ENCODE measurements around the gene RAB11FIP4.
"Not testable (repeated sequence)": the region's sequence is repeated elsewhere in the genome, so short reads cannot be mapped to it uniquely, and the experiment has no call there.

Gene RAB11FIP4, protein sequence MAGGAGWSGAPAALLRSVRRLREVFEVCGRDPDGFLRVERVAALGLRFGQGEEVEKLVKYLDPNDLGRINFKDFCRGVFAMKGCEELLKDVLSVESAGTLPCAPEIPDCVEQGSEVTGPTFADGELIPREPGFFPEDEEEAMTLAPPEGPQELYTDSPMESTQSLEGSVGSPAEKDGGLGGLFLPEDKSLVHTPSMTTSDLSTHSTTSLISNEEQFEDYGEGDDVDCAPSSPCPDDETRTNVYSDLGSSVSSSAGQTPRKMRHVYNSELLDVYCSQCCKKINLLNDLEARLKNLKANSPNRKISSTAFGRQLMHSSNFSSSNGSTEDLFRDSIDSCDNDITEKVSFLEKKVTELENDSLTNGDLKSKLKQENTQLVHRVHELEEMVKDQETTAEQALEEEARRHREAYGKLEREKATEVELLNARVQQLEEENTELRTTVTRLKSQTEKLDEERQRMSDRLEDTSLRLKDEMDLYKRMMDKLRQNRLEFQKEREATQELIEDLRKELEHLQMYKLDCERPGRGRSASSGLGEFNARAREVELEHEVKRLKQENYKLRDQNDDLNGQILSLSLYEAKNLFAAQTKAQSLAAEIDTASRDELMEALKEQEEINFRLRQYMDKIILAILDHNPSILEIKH

DNA sequence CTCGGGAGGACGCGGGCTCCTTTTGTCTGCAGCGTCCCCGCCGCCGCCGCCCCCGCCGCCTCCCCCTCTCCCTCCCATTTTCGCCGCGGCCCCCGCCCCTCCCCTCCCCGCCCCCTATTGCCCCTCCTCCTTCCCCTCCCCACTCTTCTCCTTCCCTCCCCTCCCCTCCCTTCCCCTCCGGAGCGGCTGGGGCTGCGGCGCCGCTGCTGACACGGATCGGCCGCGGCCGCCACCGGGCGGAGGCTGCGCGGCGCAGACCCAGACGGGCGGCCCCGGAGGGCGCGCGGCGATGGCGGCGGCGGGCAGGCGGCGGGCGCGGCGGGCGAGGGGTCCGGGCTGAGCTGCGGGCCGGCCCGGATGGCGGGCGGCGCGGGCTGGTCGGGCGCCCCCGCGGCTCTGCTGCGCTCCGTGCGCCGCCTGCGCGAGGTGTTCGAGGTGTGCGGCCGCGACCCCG is at the start of gene RAB11FIP4:
TSS of gene RAB11FIP4 (plus strand) at position 180 of the 454 bp plus-strand sequence. CDS start at position 358, 178 bp downstream.
- no peak for DNase-seq

DNA sequence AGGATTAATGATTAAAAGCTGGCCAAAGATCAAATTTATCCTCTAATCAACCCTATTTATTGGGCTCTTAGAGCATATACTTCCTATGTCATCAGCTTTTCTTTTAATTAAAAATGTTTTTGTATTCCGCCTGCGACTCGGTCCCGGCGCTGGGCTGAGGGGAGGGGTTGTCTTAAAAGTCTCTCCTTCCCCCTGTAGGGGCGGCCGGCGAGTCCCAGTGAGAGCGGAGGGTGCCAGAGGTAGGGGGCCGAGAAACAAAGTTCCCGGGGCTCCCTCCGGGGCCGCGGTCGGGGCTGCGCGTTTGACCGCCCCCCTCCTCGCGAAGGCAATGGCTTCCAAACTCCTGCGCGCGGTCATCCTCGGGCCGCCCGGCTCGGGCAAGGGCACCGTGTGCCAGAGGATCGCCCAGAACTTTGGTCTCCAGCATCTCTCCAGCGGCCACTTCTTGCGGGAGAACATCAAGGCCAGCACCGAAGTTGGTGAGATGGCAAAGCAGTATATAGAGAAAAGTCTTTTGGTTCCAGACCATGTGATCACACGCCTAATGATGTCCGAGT is 46.2 kb upstream of the RAB11FIP4 start:
- DNase-seq, result not testable (repeated sequence)

DNA sequence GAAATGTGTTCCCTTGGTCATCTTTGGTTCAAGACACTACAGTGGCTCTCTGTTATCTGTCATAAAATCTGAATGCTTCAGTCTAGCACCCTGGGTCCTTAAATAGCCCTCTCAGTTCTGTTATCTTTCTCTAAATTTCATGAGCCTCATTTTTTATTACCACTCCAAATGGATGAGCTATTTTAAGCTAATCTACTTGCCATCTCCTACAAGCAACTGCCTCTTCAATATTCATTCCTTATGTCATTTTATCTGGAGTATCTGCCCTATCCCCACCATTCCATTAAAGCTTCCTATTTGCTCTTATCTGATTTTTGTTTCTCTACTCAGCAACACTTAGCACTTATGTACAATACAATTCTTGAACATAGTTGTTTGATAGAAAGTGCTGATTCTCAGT is 42.0 kb upstream of the RAB11FIP4 start:
- DNase-seq, result no peak

DNA sequence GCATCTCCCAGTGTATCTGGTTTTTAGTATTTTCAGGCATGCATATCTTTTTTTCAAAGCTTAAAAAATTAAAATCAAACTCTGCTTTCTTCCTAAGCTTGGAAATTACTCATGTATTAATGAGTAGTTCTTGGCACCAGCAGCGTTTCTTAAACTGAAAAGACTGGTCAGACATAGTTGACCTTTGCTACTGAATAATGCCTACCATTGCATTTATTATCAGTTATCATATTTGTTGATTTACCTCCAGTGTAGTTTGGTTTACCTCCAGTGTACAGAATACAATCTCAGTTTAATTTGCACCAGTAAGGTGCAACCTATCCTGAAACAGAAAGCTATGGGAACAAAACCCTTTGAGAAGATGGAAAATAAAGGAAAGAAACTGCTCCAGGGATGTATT is 35.5 kb upstream of the RAB11FIP4 start:
- DNase-seq, result no peak

DNA sequence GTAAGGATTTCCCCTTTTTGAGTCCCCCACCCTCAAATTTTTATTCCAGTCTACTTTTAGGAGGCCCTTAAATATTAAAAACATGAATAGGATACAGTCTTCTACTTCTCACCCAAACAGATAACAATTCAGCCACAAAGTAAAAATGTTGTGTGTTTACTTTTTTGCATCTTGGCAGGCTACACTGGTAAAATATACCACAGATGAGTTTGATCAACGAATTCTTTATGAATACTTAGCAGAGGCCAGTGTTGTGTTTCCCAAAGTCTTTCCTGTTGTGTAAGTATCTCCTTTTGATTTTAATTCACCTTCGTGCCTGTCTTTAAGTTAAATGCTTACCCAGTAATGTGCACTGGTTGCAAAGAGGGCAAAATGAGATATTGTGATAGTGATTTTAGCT is 34.4 kb upstream of the RAB11FIP4 start:
- no peak for DNase-seq

DNA sequence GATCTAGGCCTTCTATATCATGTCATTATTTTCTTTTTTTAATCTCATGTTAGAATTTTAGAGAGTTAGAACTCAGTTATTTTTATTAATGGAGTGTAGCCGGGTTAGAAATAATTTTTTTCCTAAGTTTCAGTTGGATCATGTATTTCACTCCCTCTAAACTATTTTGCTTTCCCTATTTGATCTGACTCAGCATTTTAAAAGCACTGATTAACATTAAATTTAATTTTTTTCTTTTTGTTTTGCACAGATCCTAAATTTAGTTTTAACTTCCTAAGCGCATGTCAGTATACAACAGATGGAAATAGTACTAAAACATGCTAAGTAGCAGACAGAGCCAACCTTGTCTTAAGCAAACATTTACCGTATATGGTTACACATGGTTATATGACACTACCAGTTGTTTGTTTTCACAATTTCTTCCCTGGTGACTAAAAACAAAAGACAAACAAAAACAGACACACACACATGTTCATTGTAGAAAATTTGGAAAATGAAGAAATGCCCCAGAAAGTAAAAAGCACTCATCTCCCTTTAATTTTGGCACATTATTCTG is 33.6 kb upstream of the RAB11FIP4 start:
- DNase-seq, result no peak

DNA sequence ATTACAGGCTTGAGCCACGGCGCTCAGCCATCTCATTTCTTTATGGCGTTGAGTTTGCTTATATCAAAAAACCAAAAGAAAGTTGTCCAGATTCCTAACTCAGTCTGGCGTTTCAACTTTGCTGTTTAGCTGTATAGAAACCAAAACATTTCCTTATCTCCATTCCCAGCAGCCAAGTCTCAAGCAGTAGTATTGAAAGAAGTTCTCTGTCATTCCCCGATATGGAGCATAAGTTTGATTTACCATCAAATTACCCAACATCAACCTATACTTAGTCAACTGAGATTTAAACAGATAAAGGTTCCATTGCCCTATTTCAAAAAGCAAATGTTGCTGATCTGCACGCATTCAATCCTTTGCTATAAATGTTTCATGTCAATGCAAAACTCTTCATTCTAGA is 27.5 kb upstream of the RAB11FIP4 start:
- no peak for DNase-seq

DNA sequence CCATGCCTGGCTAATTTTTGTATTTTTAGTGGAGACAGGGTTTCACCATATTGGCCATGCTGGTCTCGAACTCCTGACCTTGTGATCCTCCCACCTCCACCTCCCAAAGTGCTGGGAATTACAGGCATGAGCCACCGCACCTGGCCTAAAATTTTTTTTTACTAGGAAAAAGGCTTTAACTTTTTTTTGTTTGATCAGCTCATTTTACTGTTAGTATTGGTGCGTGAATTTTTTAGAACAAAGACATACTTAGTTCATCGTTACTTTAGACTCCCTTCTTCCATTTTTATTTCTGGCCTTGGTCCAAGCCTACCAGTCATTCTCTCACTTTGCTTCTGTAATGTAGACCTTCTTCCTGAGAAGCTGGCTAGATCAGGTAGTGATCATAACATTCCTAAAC is 25.4 kb upstream of the RAB11FIP4 start:
- DNase-seq, result no peak

DNA sequence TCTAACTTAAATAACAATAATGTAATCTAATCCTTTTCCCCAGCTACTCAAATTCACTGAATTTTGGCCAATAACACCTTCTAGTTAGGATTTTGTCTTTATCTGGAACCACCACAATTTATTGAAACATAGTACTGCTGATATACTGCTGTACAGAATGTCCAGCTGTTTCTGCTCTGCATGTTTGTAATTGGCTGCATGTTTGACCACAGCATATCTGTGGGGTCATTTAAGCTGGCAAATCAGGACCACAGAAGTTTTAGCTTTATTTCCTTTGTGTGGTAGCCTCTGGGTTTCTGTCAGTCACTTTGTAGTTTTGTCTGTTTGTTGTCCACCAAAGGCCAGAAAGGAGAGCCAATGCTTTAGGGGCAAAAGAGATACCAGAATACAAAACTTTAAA is 22.2 kb upstream of the RAB11FIP4 start:
- no peak for DNase-seq

DNA sequence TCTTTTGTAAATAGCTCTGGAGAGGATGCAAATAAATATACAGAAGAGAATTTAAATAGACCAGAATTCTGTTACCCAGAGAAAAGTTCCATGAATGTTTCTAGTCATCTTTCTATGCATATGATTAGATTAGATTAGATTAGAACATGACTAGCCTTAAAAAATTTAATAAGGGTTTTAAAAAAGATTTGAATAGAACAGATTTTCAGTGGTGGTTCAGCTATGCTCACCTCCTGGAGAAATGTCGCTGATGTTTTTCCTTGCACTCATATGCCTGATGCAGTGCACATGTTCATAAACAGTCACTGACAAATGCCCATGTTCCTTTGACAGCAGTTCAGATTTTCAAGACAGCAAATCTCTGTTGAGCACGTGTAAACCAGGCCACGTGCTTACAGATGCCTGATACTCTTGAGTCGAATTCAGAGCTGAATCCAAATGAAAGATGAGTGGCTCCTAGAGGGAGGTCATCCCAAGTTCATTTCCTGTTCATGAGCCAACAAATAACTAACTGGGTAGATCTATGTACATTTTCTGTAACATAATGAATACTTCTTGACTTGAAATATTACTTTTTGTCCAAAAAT is 19.9 kb upstream of the RAB11FIP4 start:
- DNase-seq, result no peak

DNA sequence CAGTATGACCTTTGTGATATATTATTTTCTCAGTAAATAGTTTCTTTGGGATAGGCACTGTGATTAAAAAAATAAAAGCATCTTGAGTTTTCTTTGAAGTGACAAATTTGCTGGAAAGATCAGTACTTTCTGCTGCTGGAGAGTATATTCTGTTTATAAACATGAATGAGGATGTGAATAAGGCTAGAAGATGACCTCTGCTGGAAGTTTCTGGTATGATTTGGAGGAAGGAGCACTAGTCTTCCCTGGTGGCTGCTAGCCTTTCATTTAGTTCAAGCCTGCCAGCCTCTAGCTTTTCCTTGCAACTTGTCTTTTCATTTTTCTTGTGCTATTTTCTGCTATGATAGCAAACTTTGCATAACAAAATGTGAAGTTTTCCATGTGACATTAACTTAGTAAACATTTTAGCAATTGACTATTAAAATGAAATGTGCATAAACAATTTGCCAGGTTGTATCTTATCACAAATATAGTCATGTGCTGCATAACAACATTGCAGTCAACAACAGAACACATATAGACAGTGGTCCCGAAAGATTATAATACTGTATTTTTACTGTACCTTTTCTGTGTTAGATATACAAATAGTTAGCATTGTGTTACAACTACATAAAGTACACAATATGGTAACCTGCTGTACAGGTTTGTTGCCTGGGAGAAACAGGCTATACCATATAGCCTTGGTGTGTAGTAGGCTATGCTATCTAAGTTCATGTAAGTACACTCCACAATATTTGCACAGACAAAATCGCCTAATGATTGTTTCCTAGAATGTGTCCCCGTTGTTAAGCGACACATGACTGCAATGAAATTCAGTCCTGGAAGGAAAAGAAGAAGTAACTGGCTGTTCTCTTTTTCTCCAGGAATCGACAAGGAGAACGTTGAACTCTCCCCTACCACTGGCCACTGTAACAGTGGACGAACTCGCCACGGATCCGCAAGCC is 18.1 kb upstream of the RAB11FIP4 start:
- DNase-seq, result no peak

DNA sequence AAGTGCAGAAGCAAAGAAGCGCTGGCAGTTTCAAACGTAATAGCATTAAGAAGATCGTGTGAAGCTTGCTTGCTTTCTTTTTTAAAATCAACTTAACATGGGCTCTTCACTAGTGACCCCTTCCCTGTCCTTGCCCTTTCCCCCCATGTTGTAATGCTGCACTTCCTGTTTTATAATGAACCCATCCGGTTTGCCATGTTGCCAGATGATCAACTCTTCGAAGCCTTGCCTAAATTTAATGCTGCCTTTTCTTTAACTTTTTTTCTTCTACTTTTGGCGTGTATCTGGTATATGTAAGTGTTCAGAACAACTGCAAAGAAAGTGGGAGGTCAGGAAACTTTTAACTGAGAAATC is 17.4 kb upstream of the RAB11FIP4 start:
- DNase-seq, result no peak

DNA sequence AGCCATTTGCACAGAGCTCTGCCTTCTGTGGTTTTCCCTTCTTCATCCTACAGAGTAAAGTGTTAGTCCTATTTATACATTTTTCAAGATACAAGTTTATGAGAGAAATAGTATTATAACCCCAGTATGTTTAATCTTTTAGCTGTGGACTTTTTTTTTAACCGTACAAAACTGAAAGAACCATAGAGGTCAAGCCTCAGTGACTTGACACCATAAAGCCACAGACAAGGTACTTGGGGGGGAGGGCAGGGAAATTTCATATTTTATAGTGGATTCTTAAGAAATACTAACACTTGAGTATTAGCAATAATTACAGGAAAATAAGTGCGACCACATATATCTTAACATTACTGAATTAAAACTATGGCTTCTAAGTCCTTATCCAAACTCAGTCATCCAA is 17.0 kb upstream of the RAB11FIP4 start:
- DNase-seq, result no peak

DNA sequence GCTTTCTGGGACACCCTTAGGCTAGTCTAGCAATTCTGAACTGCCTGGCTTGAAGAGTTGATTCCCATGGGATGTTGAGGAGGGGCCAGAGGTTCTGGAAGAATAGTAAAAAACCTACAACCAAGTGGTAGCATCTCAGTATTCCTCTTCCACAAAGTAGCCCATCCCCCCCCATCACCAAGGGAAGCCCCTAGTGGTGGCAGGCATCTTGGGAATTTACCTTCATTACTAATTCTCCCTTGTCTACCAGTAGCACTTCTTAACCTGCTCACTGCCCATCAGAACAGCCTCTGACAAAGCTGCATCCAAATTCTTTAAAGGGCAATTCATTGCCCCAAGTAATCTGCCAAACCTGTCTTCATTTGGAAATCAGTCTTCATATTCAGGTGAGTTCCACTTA is 12.8 kb upstream of the RAB11FIP4 start:
- no peak for DNase-seq

DNA sequence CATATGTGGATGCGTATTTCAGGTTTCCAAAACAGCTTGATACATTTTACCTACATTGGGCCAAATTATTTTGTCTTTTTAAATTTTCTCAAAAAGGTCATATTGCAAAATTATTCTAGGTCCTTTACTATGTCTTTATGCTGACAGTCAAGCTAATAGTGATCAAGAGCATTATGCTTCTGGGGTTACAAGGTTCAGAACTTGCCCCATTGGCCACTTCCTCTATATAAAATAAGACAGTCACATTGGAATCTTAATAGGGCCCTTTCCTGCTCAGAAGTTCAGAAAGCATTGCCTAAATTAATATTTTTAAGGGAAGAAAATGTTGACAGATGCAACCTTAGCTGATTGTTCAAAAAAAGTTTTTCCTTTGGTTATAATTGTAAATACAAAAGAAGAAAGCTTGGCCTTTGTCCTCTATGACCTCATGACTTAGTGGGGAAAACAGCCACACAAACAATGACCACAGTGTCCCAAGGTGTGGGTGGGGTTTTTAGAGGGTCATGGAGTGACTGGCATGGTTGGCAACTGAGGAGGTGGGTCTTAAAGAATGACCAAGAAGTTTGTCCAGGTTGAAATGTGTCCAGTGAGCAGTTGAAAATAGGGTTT is 11.8 kb upstream of the RAB11FIP4 start:
- no peak for DNase-seq

DNA sequence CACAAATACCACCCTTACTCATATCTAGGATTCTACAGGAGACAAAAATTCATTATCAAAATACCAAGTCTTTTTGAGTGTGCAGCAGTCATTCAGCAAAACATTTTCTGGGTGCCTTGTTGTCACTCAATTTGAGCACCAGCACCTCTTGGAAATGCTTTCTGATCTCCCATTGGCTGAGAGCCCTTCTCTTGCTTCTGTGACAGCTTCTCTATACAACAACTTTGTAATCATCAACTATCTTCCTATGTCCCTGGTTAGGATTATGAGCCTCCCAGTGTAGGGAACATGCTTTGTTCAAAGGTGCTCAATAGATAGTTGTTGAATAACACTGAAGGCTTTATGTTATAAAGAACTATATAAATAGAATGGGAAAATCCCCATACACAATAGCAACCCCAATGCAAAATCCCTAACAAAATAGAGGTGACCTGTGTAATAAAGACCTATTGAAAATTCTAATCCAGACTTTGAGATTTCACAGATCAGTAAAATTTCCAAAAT is 10.3 kb upstream of the RAB11FIP4 start:
- DNase-seq, result no peak

DNA sequence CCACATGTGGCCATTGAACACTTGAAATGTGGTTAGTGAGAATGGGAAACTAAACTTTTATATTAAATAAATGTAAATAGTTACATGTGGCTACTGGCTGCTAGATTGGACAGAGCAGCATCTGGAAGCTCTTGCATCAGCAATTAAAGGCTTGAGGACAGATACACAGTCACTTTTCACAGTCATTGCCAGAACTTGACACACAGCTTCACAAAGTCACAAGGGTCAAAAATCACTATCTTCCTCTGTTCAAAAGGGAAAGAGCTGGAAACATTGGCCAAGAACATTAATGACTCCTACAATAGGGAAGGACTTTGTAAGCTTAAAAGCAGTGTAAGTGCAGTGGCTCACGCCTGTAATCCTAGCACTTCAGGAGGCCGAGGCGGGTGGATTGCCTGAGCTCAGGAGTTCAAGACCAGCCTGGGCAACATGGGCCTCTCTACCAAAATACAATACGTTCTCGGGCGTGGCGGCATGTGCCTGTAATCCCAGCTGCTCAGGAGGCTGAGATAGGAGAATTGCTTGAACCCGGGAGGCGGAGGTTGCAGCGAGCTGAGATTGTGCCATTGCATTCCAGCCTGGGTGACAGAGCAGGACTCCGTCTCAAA is 8.7 kb upstream of the RAB11FIP4 start:
- not testable (repeated sequence) for DNase-seq

DNA sequence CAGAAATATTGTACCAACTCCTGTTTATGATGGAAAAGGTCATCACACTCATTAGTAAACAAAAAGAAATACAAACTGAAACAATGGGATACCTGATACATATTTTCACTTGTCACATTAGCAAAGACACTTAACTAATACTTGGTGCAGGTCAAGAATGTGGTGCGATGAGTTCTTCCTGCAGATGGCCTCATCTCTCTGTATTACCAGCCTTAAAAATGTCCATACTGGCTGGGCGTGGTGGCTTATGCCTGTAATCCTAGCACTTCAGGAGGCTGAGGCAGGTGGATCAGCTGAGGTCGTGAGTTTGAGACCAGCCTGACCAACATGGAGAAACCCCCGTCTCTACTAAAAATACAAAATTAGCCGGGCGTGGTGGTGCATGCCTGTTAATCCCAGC is 8.0 kb upstream of the RAB11FIP4 start:
- DNase-seq, result not testable (repeated sequence)

DNA sequence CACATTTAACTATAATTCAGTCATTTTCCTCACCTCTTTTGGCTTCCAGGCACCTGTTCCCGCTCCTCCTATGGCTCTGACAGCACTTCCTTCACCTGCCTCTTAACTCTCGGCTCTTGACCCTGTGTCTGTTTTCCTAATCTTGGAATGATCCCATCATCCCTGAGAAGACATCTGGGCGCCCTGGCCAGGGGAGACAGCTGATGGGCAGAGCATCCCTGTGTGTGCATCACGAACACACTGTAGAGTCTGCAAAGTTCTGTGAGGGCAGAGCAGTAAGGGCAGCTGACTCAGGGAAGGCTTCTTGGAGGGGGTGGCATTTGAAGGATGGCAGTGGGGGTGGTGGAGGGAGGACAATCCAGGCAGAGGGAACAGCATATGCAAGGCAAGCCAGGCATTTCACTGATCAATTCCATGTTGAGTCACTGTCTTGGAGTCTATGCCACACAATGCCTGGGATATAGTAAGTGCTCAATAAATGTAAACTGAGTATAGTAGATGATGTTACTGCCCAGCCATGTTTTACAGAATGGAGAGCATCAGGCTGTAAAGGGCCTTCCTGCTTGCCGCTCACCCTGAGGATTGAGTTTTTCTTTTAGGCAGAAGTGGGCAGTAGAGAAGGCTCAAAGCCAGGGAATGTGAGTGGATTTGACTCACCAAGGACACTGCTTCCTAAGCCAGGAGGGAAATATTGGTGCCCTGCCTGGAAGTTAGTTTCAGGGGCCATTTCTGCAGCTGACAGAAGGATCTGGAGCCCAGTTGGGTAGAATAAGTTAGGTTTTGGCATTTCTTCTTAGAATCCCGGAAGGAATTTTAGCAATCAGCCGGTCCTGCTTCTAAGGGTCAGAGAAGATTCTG is 5.8 kb upstream of the RAB11FIP4 start:
- DNase-seq, result no peak

DNA sequence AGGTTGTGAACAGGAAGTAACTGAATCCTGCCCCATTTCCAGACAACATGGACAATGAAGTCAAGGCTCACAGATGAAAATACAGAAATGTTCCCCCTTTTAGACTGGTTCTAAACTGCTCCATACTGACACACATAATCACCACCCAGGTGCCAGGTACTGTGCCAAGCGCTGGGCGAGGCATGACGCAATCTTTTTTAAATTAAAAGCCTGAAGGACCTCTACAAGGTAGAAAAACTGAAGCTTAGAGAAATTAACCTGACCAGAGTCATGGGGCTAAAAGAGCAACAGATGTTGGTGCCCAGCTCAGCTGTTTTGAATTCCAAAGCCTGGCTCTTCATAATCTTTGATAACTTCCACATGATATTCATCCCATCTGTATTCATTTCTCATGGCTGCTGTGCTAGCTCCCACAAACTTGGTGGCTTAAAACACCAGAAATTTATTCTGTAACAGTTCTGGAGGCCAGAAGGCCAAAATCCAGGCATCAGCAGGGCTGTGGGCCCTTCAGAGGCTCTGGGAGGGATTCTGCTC is 4.9 kb upstream of the RAB11FIP4 start:
- DNase-seq, result no peak

Data from cortex of kidney (tissue), 1 donor.